B cell (primary cell): ENCODE data around the gene MAP6.

ENCODE experiments used
- CTCF ChIP-seq: fragments of 200-600 bp; IDR thresholded peaks from one replicate; pipeline ENCODE4 v1.8.0; 2022; ENCODE audit warnings: antibody characterized with exemption, mild to moderate bottlenecking
- EZH2 ChIP-seq: IDR thresholded peaks from 2 replicates; pipeline ENCODE4 v1.6.1; 2012; ENCODE audit warnings: borderline replicate concordance, low read depth, mild to moderate bottlenecking, moderate library complexity, low read length; ENCODE audit not compliant: insufficient read depth, poor library complexity, severe bottlenecking

DNA sequence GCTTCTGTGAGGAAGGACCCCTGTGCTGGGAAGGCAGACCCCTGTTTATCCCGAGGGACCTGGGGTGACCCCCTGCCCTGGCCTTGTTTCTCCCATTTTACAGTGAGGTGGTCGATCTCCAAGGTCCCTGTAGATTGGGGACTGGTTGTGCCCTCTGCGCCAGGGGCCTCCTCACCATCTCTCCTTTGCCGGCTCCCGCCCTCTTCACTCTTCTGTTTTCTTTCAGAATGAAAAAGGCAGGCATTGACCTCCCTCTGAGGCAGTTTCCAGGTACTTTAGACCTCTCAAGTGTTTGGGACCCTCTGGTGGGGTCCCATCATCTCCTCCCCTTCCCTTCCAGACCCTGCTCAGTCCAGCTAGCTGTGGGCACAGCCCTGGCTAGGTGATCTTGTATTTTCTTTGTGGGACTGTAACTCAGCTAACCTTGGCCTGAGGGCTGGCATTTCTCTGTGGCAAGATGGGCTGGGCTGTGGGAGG lies 105.3 kb downstream of the MAP6 start:
- TF ChIP-seq CTCF (no peak), EZH2 (no peak)
